ENCODE results near the gene PPM1N. TPM values are rescaled to one million over a fixed set of nuclear protein-coding genes. Genes with fewer than 3 reads are reported as not detected.

The PPM1N gene
- total and polyA plus RNA-seq, 3 donors from 2014 or later, result 1.9 to 3.4 (median 2.3) TPM

GRCh38 chr19:45502111-45502510 lies 3.9 kb downstream of the PPM1N start:
- intact Hi-C loops (cut with DNase I; ENCODE audit: low total_unique reads), result no loop called here
- WGBS, 2 donors, result 50 to 58% methylated on average over 5 of the region's 5 CpGs
- no peaks in the 10 kb centered on the region for H3K27me3 ChIP-seq

DNA sequence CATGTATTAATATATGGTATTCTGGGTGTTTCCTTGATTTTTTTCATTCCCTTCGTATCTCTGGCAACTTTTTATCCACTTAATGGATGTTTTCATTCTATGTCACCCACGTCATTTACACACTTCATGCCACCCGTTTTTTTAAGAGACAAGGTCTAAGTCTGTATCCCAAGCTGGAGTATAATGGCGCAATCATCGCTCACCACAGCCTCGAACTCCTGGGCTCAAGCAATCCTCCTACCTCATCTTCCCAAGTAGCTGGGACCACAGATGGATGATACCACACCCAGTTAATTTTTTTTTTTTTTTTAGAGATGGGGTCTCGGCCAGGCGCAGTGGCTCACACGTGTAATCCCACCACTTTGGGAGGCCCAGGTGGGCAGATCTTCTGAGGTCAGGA lies 5.7 kb downstream of the PPM1N start:
- no peaks in the 10 kb centered on the region for H3K36me3 ChIP-seq (ENCODE audit: low read depth, missing control alignments)
- peaks cover 9% of the 10 kb centered on the region for H3K4me1 ChIP-seq
- no peak for TF ChIP-seq CTCF (IDR thresholded peaks at IDR 0.05)
- TF ChIP-seq POLR2A (IDR thresholded peaks at IDR 0.05), result no peak
- no peaks in the 10 kb centered on the region for H3K9me3 ChIP-seq
- 88% methylated on average over 9 of the region's 9 CpGs for WGBS, 2 donors
- no peaks in the 10 kb centered on the region for H3K27me3 ChIP-seq
- no peak for DNase-seq
- H3K27ac ChIP-seq, result no peak overlapping the region
- no peak overlapping the region for H3K4me3 ChIP-seq
- intact Hi-C loops (cut with DNase I; ENCODE audit: low total_unique reads), result no loop called here

More at GRCh38 chr19:45502111-45502510, 3.9 kb downstream of the PPM1N start:
- no peak for TF ChIP-seq CTCF (IDR thresholded peaks at IDR 0.05)
- no peak for TF ChIP-seq POLR2A (IDR thresholded peaks at IDR 0.05)
- Histone ChIP-seq H3K27ac (no peak overlapping the region), H3K4me3 (no peak overlapping the region), H3K36me3 (ENCODE audit: low read depth, missing control alignments) (no peaks in the 10 kb centered on the region), H3K4me1 (peaks cover 7% of the 10 kb centered on the region), H3K9me3 (no peaks in the 10 kb centered on the region)
- no peak for DNase-seq

DNA sequence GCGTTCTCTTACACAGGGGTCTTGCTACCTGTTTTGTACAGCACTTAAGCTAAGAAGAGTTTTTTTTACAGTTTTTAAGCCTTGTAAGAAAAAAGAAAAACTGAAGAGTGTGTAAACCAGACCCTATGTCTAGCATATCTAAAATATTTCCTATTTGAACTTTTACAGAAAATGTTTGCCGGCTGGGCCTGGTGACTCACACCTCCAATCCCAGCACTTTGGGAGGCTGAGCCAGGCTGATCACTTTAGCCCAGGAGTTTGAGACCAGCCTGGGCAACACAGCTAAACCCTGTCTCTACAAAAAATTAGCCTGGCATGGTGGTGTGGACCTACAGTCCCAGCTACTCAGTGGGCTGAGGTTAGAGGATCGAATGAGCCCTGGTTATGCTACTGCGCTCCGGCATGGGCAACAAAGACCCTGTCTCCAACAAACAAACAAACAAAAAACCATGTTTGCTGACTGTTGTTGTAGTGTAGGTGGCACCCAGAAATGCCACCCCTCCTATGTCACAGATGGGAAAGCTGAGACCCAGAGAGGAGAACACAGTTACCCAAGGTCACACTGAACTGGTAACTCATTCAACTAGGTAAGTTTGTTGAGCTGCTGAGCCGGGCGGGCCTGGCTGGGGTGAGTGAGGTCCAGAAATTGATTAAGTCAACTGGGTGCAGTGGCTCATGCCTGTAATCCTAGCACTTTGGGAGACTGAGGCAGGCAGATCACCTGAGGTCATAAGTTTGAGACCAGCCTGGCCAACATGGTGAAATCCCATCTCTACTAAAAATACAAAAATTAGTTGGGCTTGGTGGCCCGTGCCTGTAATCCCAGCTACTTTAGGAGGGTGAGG lies 7.1 kb downstream of the PPM1N start:
- H3K36me3 ChIP-seq (ENCODE audit: low read depth, missing control alignments), result no peaks in the 10 kb centered on the region
- no peak for DNase-seq
- intact Hi-C loops (cut with DNase I; ENCODE audit: low total_unique reads), result loop anchor here (5.0 kb wide), 1 partner anchor 77 kb away; the partner anchor contains the start of gene OPA3
- H3K4me3 ChIP-seq, result no peak overlapping the region
- H3K4me1 ChIP-seq, result peaks cover 19% of the 10 kb centered on the region
- WGBS, 2 donors, result 78% methylated on average over 8 of the region's 8 CpGs
- H3K9me3 ChIP-seq, result no peaks in the 10 kb centered on the region
- peak overlapping the region in 1 of 2 donors; percentile 93 for H3K27ac ChIP-seq
- no peaks in the 10 kb centered on the region for H3K27me3 ChIP-seq
- TF ChIP-seq CTCF (IDR thresholded peaks at IDR 0.05) (no peak), POLR2A (IDR thresholded peaks at IDR 0.05) (no peak)

GRCh38 chr19:45505996-45506245 lies 7.7 kb downstream of the PPM1N start:
- Histone ChIP-seq H3K4me1 (peaks cover 19% of the 10 kb centered on the region), H3K36me3 (ENCODE audit: low read depth, missing control alignments) (no peaks in the 10 kb centered on the region), H3K27me3 (no peaks in the 10 kb centered on the region), H3K4me3 (peak overlapping the region; percentile 86 to 97), H3K27ac (peak overlapping the region; percentile 79 to 93), H3K9me3 (no peaks in the 10 kb centered on the region)
- no peak for TF ChIP-seq POLR2A (IDR thresholded peaks at IDR 0.05)
- no peak for TF ChIP-seq CTCF (IDR thresholded peaks at IDR 0.05)
- intact Hi-C loops (cut with DNase I; ENCODE audit: low total_unique reads), result loop anchor here (5.0 kb wide), 1 partner anchor 76 kb away; the partner anchor contains the start of gene OPA3
- no peak for DNase-seq
- WGBS, 2 donors, result 37% methylated on average over 5 of the region's 5 CpGs

Measured in testis (tissue), 3 donors.